ENCODE measurements around the gene CENPI.

The CENPI gene

GRCh38 chrX:101080326-101081124 lies 17.5 kb upstream of the CENPI start:
- Histone ChIP-seq H3K9ac (ENCODE audit: low read length) (no peak overlapping the region), H3K9me3 (ENCODE audit: control insufficient read depth, low read depth, low read length) (no peaks in the 10 kb centered on the region), H3K27me3 (ENCODE audit: control insufficient read depth, insufficient read depth, low read length) (peaks cover 18% of the 10 kb centered on the region), H3K27ac (ENCODE audit: low read length) (no peak overlapping the region), H3K4me3 (ENCODE audit: low read length) (peak overlapping the region; percentile 78), H3K4me1 (ENCODE audit: control insufficient read depth, low read depth, low read length) (peaks cover 16% of the 10 kb centered on the region), H3K36me3 (ENCODE audit: control insufficient read depth, low read depth, low read length) (no peaks in the 10 kb centered on the region)

- H3K4me1 ChIP-seq (ENCODE audit: control insufficient read depth, low read depth, low read length) = peaks cover 16% of the 10 kb centered on the region
- peaks cover 18% of the 10 kb centered on the region for H3K27me3 ChIP-seq (ENCODE audit: control insufficient read depth, insufficient read depth, low read length)
- no peaks in the 10 kb centered on the region for H3K36me3 ChIP-seq (ENCODE audit: control insufficient read depth, low read depth, low read length)
- H3K4me3 ChIP-seq (ENCODE audit: low read length) = no peak overlapping the region
- H3K9ac ChIP-seq (ENCODE audit: low read length) = no peak overlapping the region
- no peak overlapping the region for H3K27ac ChIP-seq (ENCODE audit: low read length)
- no peaks in the 10 kb centered on the region for H3K9me3 ChIP-seq (ENCODE audit: control insufficient read depth, low read depth, low read length)
These were observed 16.8 kb upstream of the CENPI start for GRCh38 chrX:101081231-101081630.

GRCh38 chrX:101091817-101092216 lies 6.2 kb upstream of the CENPI start:
- H3K27me3 ChIP-seq (ENCODE audit: control insufficient read depth, insufficient read depth, low read length) = no peaks in the 10 kb centered on the region

GRCh38 chrX:101108284-101108683 lies 10.3 kb downstream of the CENPI start:
- H3K4me3 ChIP-seq (ENCODE audit: low read length) = no peak overlapping the region

More at GRCh38 chrX:101091817-101092216, 6.2 kb upstream of the CENPI start:
- H3K4me1 ChIP-seq (ENCODE audit: control insufficient read depth, low read depth, low read length) = no peaks in the 10 kb centered on the region
- no peaks in the 10 kb centered on the region for H3K9me3 ChIP-seq (ENCODE audit: control insufficient read depth, low read depth, low read length)
- no peak overlapping the region for H3K27ac ChIP-seq (ENCODE audit: low read length)
- H3K9ac ChIP-seq (ENCODE audit: low read length) = no peak overlapping the region
- no peak overlapping the region for H3K4me3 ChIP-seq (ENCODE audit: low read length)
- H3K36me3 ChIP-seq (ENCODE audit: control insufficient read depth, low read depth, low read length) = no peaks in the 10 kb centered on the region

GRCh38 chrX:101117701-101118100 lies 19.7 kb downstream of the CENPI start:
- no peaks in the 10 kb centered on the region for H3K36me3 ChIP-seq (ENCODE audit: control insufficient read depth, low read depth, low read length)
- no peaks in the 10 kb centered on the region for H3K4me1 ChIP-seq (ENCODE audit: control insufficient read depth, low read depth, low read length)
- H3K27ac ChIP-seq (ENCODE audit: low read length) = no peak overlapping the region
- no peaks in the 10 kb centered on the region for H3K27me3 ChIP-seq (ENCODE audit: control insufficient read depth, insufficient read depth, low read length)
- H3K9ac ChIP-seq (ENCODE audit: low read length) = no peak overlapping the region
- H3K9me3 ChIP-seq (ENCODE audit: control insufficient read depth, low read depth, low read length) = no peaks in the 10 kb centered on the region
- no peak overlapping the region for H3K4me3 ChIP-seq (ENCODE audit: low read length)

More at GRCh38 chrX:101108284-101108683, 10.3 kb downstream of the CENPI start:
- Histone ChIP-seq H3K27ac (ENCODE audit: low read length) (no peak overlapping the region), H3K4me1 (ENCODE audit: control insufficient read depth, low read depth, low read length) (no peaks in the 10 kb centered on the region), H3K36me3 (ENCODE audit: control insufficient read depth, low read depth, low read length) (peaks cover 4% of the 10 kb centered on the region), H3K9me3 (ENCODE audit: control insufficient read depth, low read depth, low read length) (no peaks in the 10 kb centered on the region), H3K9ac (ENCODE audit: low read length) (no peak overlapping the region), H3K27me3 (ENCODE audit: control insufficient read depth, insufficient read depth, low read length) (no peaks in the 10 kb centered on the region)

GRCh38 chrX:101136235-101136634 lies 38.2 kb downstream of the CENPI start:
- no peak overlapping the region for H3K27ac ChIP-seq (ENCODE audit: low read length)
- H3K4me3 ChIP-seq (ENCODE audit: low read length) = no peak overlapping the region
- H3K27me3 ChIP-seq (ENCODE audit: control insufficient read depth, insufficient read depth, low read length) = no peaks in the 10 kb centered on the region
- no peaks in the 10 kb centered on the region for H3K4me1 ChIP-seq (ENCODE audit: control insufficient read depth, low read depth, low read length)
- no peak overlapping the region for H3K9ac ChIP-seq (ENCODE audit: low read length)
- no peaks in the 10 kb centered on the region for H3K9me3 ChIP-seq (ENCODE audit: control insufficient read depth, low read depth, low read length)
- H3K36me3 ChIP-seq (ENCODE audit: control insufficient read depth, low read depth, low read length) = peaks cover 36% of the 10 kb centered on the region
